ENCODE measurements around the gene SOCS7.
"Not testable (repeated sequence)": the region's sequence is repeated elsewhere in the genome, so short reads cannot be mapped to it uniquely, and the experiment has no call there.

Gene SOCS7

DNA sequence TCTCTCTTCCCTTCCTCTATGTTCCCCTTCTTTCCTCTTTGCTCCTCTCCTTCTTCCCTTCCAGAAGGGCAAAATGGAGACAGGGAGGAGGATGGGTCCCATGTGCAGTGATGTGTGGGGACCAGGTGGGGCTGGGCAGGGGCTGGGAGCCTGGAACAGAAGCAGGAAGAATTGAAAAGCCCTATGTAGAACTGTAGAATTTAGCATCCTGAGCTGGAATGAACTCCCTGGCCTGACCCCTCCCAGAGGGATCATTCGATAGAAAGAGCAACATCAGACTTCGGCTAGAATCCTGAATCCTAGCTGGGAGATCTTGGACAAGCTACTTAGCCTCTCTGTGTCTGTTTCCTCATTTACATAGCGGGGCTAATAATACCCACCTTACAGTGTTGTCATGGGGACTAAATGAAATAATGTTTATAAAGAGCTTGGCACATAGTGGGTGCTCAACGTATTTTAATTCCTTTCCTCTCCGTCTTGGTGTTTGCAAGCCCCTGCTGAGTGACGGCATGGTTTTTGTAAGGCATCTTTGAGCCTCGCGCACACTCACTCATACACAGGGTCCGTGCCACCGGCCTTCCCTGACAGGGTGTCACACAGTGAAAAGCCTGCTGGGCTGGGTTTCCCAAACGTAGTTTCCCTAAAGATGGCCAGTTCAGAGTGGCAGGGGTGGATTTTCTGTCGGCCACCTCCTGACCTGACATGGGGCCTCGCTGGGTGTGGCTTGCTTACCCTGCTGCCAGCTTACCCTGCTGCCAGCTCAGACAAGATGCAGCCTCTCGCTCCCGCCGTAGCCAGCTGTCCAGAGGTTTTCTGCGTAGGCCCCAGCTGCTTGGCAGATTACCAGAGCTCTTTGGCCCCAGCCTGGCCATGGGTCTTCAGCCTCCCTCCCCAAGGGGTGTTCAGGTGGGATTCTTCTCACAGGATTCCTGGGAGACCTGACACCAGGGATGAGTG lies 70.5 kb downstream of the SOCS7 start:
- DNase-seq, result no peak

GRCh38 chr17:38424297-38424972 lies 72.8 kb downstream of the SOCS7 start:
- DNase-seq, result no peak

- no peak for DNase-seq
Observed at GRCh38 chr17:38425031-38425430, 73.4 kb downstream of the SOCS7 start.

DNA sequence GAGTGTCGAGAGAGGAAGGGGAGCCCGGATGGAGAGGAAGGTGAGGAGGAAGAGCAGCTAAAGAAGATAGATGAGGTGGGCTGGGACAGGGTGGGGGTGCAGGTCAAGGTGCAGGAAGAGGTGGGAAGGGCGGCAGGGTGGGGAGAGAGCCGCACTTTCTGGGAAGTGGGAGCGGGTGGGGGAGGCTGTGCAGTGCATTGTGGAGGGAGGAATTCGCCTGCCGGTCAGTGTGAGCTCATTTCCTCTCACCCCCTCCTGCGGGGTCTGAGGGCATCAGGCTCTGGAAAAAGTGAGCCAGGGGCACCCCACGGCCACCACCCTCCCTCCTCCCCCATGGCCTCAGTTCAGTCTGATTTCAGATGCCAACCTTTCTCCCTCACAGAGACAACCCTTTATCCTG lies 74.1 kb downstream of the SOCS7 start:
- DNase-seq, result no peak

- DNase-seq, result no peak
Observed at GRCh38 chr17:38426441-38426840, 74.8 kb downstream of the SOCS7 start.

- DNase-seq, result no peak
Observed at GRCh38 chr17:38427160-38427949, 75.7 kb downstream of the SOCS7 start.

- DNase-seq, result no peak
Observed at GRCh38 chr17:38428112-38428642, 76.5 kb downstream of the SOCS7 start, which contains the start of gene ARHGAP23. TSS of gene ARHGAP23 (plus strand) at chr17:38428464. CDS start at chr17:38428486, 22 bp downstream.

DNA sequence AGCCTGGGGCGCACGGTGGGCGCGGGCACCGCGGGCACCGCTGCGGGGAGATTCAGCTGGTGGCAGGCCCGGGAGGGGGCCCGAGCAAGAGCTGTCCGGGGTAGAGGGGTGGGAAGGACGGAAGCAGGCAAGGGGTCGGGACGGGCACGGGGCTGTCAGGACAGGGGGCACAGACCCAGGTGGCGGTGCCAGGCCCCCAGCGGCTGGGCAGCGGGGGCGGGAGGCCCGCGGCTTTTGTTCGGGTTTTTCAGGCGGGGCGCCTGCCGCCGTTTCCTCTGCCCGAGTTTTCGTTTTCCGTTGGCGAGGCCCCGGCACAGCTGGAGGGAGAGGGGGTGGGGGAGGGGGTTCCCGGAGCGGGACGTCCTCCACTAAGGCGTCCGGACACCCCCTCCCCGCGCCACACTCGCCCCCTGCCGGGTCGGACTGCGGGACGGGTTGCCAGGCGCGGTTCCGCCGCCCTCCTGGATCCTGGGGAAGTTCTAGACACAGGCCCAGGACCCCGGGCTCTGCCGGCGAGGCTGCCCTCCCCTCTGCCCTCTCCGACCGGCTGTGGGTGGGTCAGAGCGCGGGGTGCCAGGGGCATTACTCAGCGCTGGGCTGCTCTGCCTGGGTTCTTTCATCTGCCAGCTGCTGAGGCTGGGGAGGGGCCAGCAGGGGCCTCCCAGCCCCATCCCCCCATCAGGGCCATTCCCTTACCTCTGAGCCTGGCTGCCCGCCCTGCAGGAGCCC lies 77.2 kb downstream of the SOCS7 start:
- DNase-seq, result no peak

DNA sequence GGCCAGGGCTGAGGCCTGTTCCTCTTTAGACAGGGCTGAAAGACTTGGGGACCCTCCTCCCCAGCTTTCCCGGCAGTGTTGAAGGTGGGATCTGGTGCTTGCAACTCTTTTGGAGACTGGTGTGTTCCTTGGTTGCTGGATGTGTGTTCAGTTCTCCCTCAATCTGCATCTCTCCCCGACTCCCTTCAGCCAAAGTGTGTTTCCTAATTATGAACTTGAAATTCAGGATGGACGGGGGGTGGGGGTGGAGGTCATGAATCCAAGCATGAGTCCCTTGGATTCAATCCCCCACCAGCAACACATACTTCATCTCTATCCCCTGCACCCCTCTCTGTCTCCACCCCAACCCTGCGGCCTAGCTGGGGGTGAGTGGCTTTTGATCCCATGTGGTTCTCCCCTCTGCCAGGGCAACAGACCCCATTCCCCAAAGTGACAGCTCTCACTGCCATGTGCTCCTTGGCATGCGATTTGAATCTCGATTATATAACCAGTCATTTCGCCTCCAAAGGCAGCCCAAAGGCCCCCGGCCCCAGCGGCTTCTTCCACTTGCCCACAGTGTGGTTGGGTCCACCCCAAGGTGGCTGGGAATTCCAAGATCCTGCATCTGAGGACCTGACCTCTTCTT lies 77.9 kb downstream of the SOCS7 start:
- DNase-seq, result no peak

- no peak for DNase-seq
Observed at GRCh38 chr17:38430316-38430715, 78.7 kb downstream of the SOCS7 start.

DNA sequence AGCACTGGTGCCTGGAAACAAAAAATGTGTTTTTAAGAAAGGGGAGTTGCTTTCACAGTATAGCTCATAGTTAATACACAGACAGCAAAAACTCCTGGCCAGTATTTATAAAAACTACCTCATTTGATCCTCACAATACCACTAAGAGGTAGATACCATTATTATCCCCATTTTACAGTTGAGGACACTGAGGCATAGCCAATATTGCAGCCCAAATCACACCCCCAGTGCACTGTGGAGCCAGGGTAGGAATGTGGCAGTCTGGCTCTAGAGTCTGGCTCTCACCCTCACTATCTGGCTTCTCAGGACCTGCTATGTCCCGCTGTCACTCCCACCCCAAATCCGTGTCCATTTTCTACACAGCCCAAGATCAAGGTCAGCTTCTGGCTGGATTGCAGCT lies 79.2 kb downstream of the SOCS7 start:
- DNase-seq, result no peak

GRCh38 chr17:38431346-38432145 lies 79.9 kb downstream of the SOCS7 start:
- DNase-seq, result no peak

- no peak for DNase-seq
Observed at GRCh38 chr17:38434178-38434665, 82.6 kb downstream of the SOCS7 start.

- DNase-seq, result no peak
Observed at GRCh38 chr17:38435795-38436194, 84.2 kb downstream of the SOCS7 start.

- no peak for DNase-seq
Observed at GRCh38 chr17:38436386-38436785, 84.7 kb downstream of the SOCS7 start.

DNA sequence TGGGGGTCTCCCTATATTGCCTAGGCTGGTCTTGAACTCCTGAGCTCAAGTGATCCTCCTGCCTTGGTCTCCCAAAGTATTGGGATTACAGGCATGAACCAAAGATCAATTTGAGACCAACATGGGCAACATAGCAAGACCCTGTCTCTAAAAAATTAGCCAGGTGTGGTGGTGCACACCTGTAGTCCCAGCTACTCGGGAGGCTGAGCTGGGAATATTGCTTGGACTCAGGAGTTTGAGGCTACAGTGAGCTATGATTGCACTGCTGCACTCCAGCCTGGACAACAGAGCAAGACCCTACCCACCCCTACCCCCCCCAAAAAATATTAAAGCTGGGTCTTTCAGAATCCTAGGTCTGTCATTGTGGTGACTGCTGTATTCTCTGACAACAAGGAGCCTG lies 85.7 kb downstream of the SOCS7 start:
- DNase-seq, result not testable (repeated sequence)

DNA sequence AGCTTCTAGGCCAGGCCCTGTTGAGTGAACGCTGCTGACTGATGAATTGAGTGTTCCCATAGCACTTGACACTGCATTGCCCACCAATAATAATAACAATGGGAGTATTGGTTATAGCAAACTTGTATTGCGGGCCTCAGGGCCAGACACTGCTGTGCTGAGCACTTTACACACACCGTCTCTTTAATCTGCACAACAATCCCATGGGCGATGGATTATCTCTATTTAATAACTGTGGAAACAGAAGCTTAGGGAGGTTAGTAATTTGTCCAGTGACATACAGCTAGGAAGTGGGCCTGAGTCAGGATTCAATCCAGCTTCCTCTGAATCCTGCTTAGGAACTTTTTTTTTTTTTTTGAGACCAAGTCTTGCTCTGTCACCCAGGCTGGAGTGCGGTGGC lies 87.8 kb downstream of the SOCS7 start:
- DNase-seq, result no peak

DNA sequence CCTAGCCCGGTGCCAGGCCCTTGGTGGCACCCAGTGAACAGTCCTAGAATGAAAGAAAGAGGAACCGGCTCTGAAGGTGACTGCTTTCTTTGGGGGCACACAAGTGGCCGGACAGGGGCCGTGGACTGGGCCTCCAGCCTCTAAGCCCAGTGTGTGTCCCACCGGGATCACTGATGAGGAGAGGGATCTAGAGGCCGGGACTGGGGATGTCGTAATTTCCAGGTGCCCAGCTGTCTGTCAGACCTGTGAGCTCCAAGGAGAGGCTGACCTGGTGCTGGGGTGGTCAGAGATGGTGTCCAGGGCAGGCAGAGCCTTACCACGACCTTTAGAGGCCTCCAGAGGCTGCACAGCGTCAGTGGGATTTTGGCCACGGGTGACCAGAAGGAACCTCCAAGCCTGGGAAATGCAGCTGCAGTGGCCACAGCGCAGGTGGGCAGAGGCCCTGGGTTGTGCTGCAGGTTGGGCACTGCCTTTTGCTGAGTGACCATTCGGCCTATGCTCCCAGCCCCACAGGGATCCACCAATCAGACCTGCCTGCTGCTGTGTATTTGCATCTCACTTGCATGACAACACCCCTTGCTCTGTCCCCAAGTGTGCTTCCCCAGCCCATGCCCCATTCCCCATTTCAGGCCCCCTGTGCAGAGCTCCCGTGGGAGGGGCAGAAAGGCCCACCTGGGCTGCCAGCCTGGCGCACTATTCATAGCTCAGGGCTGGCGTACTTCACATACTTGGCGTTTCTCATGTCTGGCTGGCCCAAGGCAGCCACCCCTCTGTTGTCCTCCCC lies 89.2 kb downstream of the SOCS7 start:
- DNase-seq, result no peak

DNA sequence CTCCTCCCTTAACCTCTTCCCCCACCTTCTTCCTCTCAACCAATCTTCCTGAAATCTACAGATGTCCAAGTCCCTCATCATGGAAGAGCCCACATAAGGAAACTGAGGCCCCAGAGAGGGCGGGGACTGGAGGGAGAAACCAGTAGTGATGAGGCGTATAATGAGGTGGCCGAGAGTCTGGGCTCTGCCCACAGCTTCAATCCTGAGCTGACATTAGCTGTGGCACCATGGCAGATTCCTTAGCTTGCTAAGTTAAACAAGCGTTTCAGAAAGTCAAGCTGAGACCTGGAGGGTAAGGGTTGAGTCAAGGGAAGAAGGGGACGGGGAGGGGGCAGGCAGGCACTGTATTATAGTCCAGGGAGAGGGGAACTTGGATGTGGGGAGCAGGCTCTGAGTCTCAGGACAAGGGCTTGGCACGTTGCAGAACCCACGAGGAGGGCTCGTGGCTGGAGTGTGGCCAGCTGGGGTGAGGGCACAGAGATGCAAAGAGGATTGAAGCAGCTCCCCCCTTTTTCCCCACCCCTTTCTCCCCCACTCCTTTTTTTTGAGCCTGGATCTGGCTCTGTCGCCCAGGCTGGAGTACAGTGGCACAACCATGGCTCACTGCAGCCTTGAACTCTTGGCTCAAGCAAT lies 89.9 kb downstream of the SOCS7 start:
- DNase-seq, result no peak
